Fibroblast of pulmonary artery (primary cell): ENCODE results near the gene KIAA0930.

Experiments
- DNase-seq: peaks from one replicate; pipeline ENCODE4 v3.0.0-alpha.2; 2010; ENCODE audit warnings: low read depth
- H3K4me3 ChIP-seq: replicated peaks from 2 replicates; pipeline ENCODE4 v1.5.1; 2011; ENCODE audit warnings: low read depth, mild to moderate bottlenecking, control low read depth, low read length, moderate library complexity
- CTCF ChIP-seq: IDR thresholded peaks from 2 replicates; pipeline ENCODE4 v1.5.1; 2011; ENCODE audit warnings: mild to moderate bottlenecking, control low read depth, low read length, inconsistent platforms; ENCODE audit errors: missing control alignments

Gene KIAA0930

GRCh38 chr22:45211848-45212247 is 28.8 kb downstream of the KIAA0930 start:
- DNase-seq, result peak; percentile 25
- no peak for TF ChIP-seq CTCF
- peak overlapping the region; percentile 43 for H3K4me3 ChIP-seq

- no peak for DNase-seq
- TF ChIP-seq CTCF, result no peak
- no peak overlapping the region for H3K4me3 ChIP-seq
Measured at GRCh38 chr22:45211435-45211834, 29.3 kb downstream of the KIAA0930 start.

- no peak overlapping the region for H3K4me3 ChIP-seq
- TF ChIP-seq CTCF, result no peak
- no peak for DNase-seq
Measured at GRCh38 chr22:45210991-45211390, 29.7 kb downstream of the KIAA0930 start.

- DNase-seq, result no peak
- H3K4me3 ChIP-seq, result no peak overlapping the region
- no peak for TF ChIP-seq CTCF
Measured at GRCh38 chr22:45210577-45210976, 30.1 kb downstream of the KIAA0930 start.

- no peak overlapping the region for H3K4me3 ChIP-seq
- DNase-seq, result no peak
- no peak for TF ChIP-seq CTCF
Measured at GRCh38 chr22:45210174-45210573, 30.5 kb downstream of the KIAA0930 start.

GRCh38 chr22:45208993-45209838 is 31.5 kb downstream of the KIAA0930 start:
- DNase-seq, result peak; percentile 64
- peak; percentile 73 for TF ChIP-seq CTCF
- no peak overlapping the region for H3K4me3 ChIP-seq

GRCh38 chr22:45208696-45208992 is 32.0 kb downstream of the KIAA0930 start:
- DNase-seq, result no peak
- no peak for TF ChIP-seq CTCF
- no peak overlapping the region for H3K4me3 ChIP-seq
